ENCODE data around the gene SPINK14. TPM values are rescaled to one million over a fixed set of nuclear protein-coding genes. Genes with fewer than 3 reads are reported as not detected.

The SPINK14 gene
- total RNA-seq, 1 donor from 2014 or later = not detected

DNA sequence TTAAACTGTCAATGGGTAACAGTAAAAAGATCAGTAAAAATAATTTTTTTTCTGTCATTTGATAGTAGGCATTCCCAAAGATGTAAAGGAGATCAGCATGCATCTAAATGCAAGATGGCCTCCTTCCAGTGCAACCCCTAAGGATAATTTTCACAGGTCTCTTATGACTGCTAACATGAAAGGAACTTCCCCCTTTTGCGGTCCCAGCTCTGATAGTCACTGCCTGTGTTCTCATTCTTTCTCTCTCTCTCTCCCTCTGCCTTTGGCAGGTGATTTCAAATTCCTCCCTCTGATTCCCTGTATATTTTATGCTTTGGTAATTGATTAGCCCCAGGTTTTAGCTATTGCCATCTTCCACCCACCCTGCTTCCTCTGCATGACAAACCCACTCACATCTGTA is 8.9 kb downstream of the SPINK14 start:
- H3K36me3 ChIP-seq = no peaks in the 10 kb centered on the region
- Mint-ChIP-seq H3K9me3 (no peaks in the 10 kb centered on the region), H3K4me3 (no peak overlapping the region), H3K36me3 (no peaks in the 10 kb centered on the region), H3K27ac (no peak overlapping the region), H3K4me1 (peaks cover 5% of the 10 kb centered on the region), H3K27me3 (ENCODE audit: insufficient read depth, low read depth) (peaks cover 2% of the 10 kb centered on the region)
- H3F3A ChIP-seq (ENCODE audit: low read depth) = peaks cover 9% of the 10 kb centered on the region
- no peak for DNase-seq (ENCODE audit: low spot score)
- H3K4me3 ChIP-seq = no peak overlapping the region
- H3K9ac ChIP-seq = no peak overlapping the region
- H3K4me1 ChIP-seq = peaks cover 12% of the 10 kb centered on the region
- no peaks in the 10 kb centered on the region for H3K9me3 ChIP-seq (ENCODE audit: low read depth)
- H3K4me2 ChIP-seq = no peak overlapping the region
- no peaks in the 10 kb centered on the region for H3K27me3 ChIP-seq
- TF ChIP-seq, protein P1, sequence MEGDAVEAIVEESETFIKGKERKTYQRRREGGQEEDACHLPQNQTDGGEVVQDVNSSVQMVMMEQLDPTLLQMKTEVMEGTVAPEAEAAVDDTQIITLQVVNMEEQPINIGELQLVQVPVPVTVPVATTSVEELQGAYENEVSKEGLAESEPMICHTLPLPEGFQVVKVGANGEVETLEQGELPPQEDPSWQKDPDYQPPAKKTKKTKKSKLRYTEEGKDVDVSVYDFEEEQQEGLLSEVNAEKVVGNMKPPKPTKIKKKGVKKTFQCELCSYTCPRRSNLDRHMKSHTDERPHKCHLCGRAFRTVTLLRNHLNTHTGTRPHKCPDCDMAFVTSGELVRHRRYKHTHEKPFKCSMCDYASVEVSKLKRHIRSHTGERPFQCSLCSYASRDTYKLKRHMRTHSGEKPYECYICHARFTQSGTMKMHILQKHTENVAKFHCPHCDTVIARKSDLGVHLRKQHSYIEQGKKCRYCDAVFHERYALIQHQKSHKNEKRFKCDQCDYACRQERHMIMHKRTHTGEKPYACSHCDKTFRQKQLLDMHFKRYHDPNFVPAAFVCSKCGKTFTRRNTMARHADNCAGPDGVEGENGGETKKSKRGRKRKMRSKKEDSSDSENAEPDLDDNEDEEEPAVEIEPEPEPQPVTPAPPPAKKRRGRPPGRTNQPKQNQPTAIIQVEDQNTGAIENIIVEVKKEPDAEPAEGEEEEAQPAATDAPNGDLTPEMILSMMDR (IDR thresholded peaks at IDR 0.05) = no peak
- TF ChIP-seq EZH2phosphoT487 (IDR thresholded peaks at IDR 0.05) = no peak
- TF ChIP-seq EZH2 (IDR thresholded peaks at IDR 0.05) = no peak
- H2AFZ ChIP-seq (replicated peaks) = no peak overlapping the region
- H4K20me1 ChIP-seq (ENCODE audit: low read depth) = no peaks in the 10 kb centered on the region
- no peak overlapping the region for H3K27ac ChIP-seq
- H3K79me2 ChIP-seq (ENCODE audit: low read depth) = no peaks in the 10 kb centered on the region

DNA sequence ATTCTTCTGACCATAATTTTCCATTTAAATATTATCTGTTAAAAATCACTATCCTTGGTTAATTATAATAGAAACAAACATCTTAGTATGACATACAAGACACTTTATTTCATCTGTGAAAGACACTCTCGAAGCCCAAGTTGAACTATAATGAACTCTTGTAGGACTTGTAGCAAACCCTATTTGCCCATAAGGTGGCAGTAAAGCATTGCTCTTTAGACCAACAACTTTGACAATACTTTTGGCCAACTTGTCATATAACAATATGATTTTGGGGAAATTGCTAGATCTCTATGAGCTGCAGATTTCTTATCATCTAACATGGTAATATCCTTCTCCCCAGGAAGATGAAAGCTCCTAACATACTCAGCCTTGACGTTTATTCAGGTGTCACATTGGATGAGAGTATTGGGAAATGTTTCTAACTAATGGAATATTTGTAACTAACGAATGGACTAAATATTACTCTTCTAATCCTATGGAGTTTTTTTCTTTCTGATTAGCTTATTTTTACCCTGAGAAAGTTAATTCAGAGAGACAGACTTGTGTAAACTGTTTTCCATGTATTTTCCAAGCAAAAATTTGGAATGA is 11.0 kb downstream of the SPINK14 start:
- DNase-seq (ENCODE audit: low spot score) = peak; percentile 67
- Histone ChIP-seq H3K4me3 (no peak overlapping the region), H3K27ac (no peak overlapping the region), H3K4me2 (no peak overlapping the region), H3K79me2 (ENCODE audit: low read depth) (no peaks in the 10 kb centered on the region), H3K4me1 (peaks cover 12% of the 10 kb centered on the region), H3K9ac (no peak overlapping the region), H3F3A (ENCODE audit: low read depth) (peaks cover 9% of the 10 kb centered on the region), H3K36me3 (no peaks in the 10 kb centered on the region), H3K27me3 (no peaks in the 10 kb centered on the region), H4K20me1 (ENCODE audit: low read depth) (no peaks in the 10 kb centered on the region), H3K9me3 (ENCODE audit: low read depth) (no peaks in the 10 kb centered on the region), H2AFZ (replicated peaks) (no peak overlapping the region)
- no peaks in the 10 kb centered on the region for H3K36me3 Mint-ChIP-seq
- H3K4me1 Mint-ChIP-seq = peaks cover 5% of the 10 kb centered on the region
- no peaks in the 10 kb centered on the region for H3K9me3 Mint-ChIP-seq
- H3K27ac Mint-ChIP-seq = no peak overlapping the region
- no peak overlapping the region for H3K4me3 Mint-ChIP-seq
- TF ChIP-seq, protein P1 (IDR thresholded peaks at IDR 0.05) = peak; percentile 85
- TF ChIP-seq EZH2 (IDR thresholded peaks at IDR 0.05) = no peak
- peaks cover 2% of the 10 kb centered on the region for H3K27me3 Mint-ChIP-seq (ENCODE audit: insufficient read depth, low read depth)

DNA sequence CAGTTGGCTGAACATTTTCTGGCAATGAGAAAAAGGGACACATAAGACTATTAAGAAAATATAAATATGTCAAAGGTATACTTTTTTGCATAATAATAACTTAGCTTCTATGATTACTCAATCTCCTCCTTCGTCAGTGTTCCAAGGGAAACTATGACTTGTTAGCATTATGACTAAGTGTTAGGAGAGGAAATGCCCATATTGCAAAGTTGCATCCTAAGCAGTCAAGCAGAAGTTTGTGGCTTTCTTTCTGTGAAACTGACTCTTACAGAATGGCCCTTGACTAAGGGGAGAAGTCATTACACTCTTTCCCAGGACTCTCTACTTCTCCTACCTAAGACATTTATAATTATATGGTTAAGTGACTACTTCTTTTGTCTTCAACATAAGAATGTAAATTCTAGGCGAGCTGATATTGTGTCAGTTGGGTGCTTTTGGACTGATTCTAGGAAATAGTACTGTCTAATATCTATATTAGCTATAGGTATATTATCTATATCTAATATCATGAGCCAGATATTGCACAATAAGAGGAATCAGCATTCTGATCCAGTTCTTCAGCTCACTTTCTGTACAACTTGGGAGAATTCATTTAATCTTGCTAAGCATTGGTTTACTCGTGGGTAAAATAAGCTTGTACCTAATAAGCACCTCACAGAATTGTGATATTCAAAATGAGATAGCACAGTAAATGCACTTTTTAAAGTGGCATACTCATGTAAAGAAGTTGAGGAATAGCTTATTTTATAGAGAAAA is 18.1 kb downstream of the SPINK14 start:
- Histone ChIP-seq H3K27ac (no peak overlapping the region), H3K36me3 (no peaks in the 10 kb centered on the region), H3K4me1 (no peaks in the 10 kb centered on the region), H3K27me3 (no peaks in the 10 kb centered on the region), H3K9me3 (ENCODE audit: low read depth) (no peaks in the 10 kb centered on the region), H3K4me3 (no peak overlapping the region), H3K9ac (no peak overlapping the region), H2AFZ (replicated peaks) (no peak overlapping the region), H3F3A (ENCODE audit: low read depth) (no peaks in the 10 kb centered on the region), H3K4me2 (no peak overlapping the region), H3K79me2 (ENCODE audit: low read depth) (no peaks in the 10 kb centered on the region), H4K20me1 (ENCODE audit: low read depth) (no peaks in the 10 kb centered on the region)
- Mint-ChIP-seq H3K27ac (no peak overlapping the region), H3K4me1 (no peaks in the 10 kb centered on the region), H3K9me3 (no peaks in the 10 kb centered on the region), H3K36me3 (no peaks in the 10 kb centered on the region), H3K27me3 (ENCODE audit: insufficient read depth, low read depth) (no peaks in the 10 kb centered on the region), H3K4me3 (no peak overlapping the region)
- TF ChIP-seq, protein P1 (IDR thresholded peaks at IDR 0.05) = no peak
- TF ChIP-seq EZH2 (IDR thresholded peaks at IDR 0.05) (no peak), EZH2phosphoT487 (IDR thresholded peaks at IDR 0.05) (no peak)
- DNase-seq (ENCODE audit: low spot score) = no peak
